ENCODE data around the gene TSLP. TPM values are rescaled to one million over a fixed set of nuclear protein-coding genes. Genes with fewer than 3 reads are reported as not detected.

Gene TSLP
- total RNA-seq: 1 to 10 TPM in 2 of 7 donors, under 1 TPM in 4, not detected in 1; 0.34 to 1.1 (median 0.90) TPM
- polyA plus RNA-seq: under 1 TPM; 0.35 to 0.45 (median 0.41) TPM
- long read RNA-seq, donor 1: 0 reads
- long read RNA-seq, donor 2: 0 reads

DNA sequence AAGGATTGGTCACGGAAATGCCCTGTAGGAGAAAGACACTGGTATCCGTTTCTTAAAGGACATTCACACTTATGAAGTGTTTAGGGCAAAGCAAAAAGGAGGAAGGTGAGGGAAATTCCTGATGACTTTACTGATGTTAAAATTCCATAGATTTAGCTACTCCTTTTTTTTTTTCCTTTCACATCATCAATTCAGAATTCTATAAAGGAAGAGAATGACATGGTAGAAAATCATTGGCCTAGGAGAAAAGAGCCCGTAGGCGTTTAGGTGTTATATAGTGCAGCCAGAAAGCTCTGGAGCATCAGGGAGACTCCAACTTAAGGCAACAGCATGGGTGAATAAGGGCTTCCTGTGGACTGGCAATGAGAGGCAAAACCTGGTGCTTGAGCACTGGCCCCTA is at the start of gene TSLP:
Gene TSLP, plus strand, starts transcription at position 301 of the 400 bp plus-strand sequence. CDS start 178 bp downstream, outside the sequence.
- Histone ChIP-seq H3K27me3 (replicated peaks in 1 of 7) (peaks cover 0 to 86% (median 30%) of the 10 kb centered on the region in 7 donors), H3K27ac (peak within 1 kb of the TSS in 1 of 8 donors; percentile 61), H3K4me3 (peak within 1 kb of the TSS in 2 of 8 donors; percentile 48 to 72), H3K4me1 (peaks cover 0 to 37% (median 19%) of the 10 kb centered on the region in 6 donors), H3K9me3 (no peaks in the 10 kb centered on the region), H3K36me3 (no peaks in the 10 kb centered on the region)
- TF ChIP-seq POLR2AphosphoS5 (IDR thresholded peaks at IDR 0.05) (no peak), POLR2A (IDR thresholded peaks at IDR 0.05) (no peak)
- TF ChIP-seq, protein P1, sequence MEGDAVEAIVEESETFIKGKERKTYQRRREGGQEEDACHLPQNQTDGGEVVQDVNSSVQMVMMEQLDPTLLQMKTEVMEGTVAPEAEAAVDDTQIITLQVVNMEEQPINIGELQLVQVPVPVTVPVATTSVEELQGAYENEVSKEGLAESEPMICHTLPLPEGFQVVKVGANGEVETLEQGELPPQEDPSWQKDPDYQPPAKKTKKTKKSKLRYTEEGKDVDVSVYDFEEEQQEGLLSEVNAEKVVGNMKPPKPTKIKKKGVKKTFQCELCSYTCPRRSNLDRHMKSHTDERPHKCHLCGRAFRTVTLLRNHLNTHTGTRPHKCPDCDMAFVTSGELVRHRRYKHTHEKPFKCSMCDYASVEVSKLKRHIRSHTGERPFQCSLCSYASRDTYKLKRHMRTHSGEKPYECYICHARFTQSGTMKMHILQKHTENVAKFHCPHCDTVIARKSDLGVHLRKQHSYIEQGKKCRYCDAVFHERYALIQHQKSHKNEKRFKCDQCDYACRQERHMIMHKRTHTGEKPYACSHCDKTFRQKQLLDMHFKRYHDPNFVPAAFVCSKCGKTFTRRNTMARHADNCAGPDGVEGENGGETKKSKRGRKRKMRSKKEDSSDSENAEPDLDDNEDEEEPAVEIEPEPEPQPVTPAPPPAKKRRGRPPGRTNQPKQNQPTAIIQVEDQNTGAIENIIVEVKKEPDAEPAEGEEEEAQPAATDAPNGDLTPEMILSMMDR (IDR thresholded peaks at IDR 0.05 in 8 of 11, conservative IDR thresholded peaks at IDR 0.05 in 3 of 11): no peak
- intact Hi-C loops (cut with DNase I; ENCODE audit: low total_unique reads): no loop called here
- no peak for DNase-seq
- WGBS, 5 donors: 75 to 86% (median 79%) methylated on average over 4 of the region's 4 CpGs

DNA sequence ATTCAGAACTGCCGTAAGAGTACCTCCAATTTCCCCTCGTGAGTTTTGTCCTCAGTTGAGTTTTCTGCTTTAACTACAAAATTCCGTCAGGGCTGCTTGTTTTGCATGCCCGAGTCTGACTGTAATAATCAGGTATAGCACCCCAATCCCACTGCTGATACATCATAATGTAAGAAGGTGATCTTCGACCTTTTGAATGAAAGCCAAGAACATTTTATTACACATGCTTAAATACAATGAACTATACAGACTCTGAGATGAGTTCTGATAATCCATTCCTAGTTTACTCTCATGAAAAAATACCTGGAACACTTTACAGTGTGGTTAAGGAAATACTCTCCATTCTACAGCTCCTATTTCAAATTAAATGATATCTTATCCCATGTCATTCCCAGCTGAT is 49.2 kb upstream of the TSLP start:
- intact Hi-C loops (cut with DNase I; ENCODE audit: low total_unique reads): no loop called here
- H3K4me1 ChIP-seq: no peaks in the 10 kb centered on the region
- H3K27ac ChIP-seq: no peak overlapping the region
- no peak for DNase-seq
- TF ChIP-seq POLR2AphosphoS5 (IDR thresholded peaks at IDR 0.05) (no peak), POLR2A (IDR thresholded peaks at IDR 0.05) (no peak)
- TF ChIP-seq, protein P1 (IDR thresholded peaks at IDR 0.05 in 8 of 11, conservative IDR thresholded peaks at IDR 0.05 in 3 of 11): no peak
- no peak overlapping the region for H3K4me3 ChIP-seq
- H3K36me3 ChIP-seq: no peaks in the 10 kb centered on the region
- H3K9me3 ChIP-seq: no peaks in the 10 kb centered on the region
- WGBS, 5 donors: 68 to 77% (median 71%) methylated on average over 5 of the region's 5 CpGs
- H3K27me3 ChIP-seq (replicated peaks in 1 of 7): no peaks in the 10 kb centered on the region

DNA sequence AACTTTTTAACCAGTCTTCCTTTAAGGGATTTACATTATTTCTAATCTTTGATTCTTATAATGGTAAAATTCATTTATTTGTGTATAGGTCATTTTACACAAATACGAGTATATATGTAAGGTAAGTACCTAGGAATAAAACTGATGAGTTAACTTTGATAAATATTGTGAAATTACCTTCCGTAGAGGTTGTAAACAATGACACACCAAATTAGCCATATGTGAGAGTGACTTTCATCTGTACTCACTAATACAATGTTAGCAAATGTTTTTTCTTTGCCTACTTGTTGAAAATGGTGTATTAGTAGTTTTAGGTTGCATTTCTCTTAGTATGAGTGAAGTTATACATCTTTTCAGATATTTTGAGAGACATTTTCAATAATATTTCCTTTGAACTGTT is 42.6 kb upstream of the TSLP start:
- 64 to 84% (median 72%) methylated on average over 2 of the region's 2 CpGs for WGBS, 5 donors
- Histone ChIP-seq H3K4me1 (no peaks in the 10 kb centered on the region), H3K4me3 (no peak overlapping the region), H3K9me3 (no peaks in the 10 kb centered on the region), H3K27ac (no peak overlapping the region), H3K27me3 (replicated peaks in 1 of 7) (no peaks in the 10 kb centered on the region), H3K36me3 (no peaks in the 10 kb centered on the region)
- intact Hi-C loops (cut with DNase I; ENCODE audit: low total_unique reads): no loop called here
- no peak for DNase-seq
- TF ChIP-seq POLR2A (IDR thresholded peaks at IDR 0.05): no peak
- no peak for TF ChIP-seq POLR2AphosphoS5 (IDR thresholded peaks at IDR 0.05)
- TF ChIP-seq, protein P1 (IDR thresholded peaks at IDR 0.05 in 8 of 11, conservative IDR thresholded peaks at IDR 0.05 in 3 of 11): no peak

DNA sequence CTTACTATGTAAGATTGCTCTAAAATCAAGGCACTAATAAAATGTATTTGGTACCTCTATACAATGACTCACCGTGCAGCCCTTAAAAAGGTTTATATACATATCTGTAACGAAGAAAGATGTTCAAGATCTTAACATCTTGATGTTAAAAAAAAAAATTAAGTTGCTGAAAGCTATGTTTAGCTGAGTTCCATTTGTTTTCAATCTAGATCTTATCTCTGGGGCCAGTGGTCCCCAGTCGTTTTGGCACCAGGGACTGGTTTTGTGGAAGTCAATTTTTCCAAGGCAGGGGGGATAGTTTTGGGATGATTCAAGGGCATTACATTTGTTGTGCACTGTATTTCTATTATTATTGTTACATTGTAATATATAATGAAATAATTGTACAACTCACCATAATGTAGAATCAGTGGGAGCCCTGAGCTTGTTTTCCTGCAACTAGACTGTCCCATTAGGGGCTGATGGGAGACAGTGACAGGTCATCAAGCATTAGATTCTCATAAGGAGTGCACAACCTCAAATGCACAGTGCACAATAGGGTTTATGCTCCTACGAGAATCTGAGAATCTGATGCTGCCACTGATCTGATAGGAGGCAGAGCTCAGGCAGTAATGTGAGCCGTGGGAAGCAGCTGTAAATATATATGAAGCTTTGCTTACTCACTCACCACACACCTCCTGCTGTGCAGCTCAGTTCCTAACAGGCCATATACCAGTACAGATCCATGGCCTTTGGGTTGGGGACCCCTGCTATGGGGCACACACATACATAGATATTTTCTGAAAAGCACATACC is 27.6 kb upstream of the TSLP start:
- TF ChIP-seq POLR2A (IDR thresholded peaks at IDR 0.05) (no peak), POLR2AphosphoS5 (IDR thresholded peaks at IDR 0.05) (no peak)
- TF ChIP-seq, protein P1 (IDR thresholded peaks at IDR 0.05 in 8 of 11, conservative IDR thresholded peaks at IDR 0.05 in 3 of 11): no peak
- Histone ChIP-seq H3K4me3 (no peak overlapping the region), H3K9me3 (no peaks in the 10 kb centered on the region), H3K27ac (no peak overlapping the region), H3K4me1 (no peaks in the 10 kb centered on the region), H3K36me3 (no peaks in the 10 kb centered on the region), H3K27me3 (replicated peaks in 1 of 7) (no peaks in the 10 kb centered on the region)
- WGBS, 5 donors: 43 to 56% (median 50%) methylated on average over 5 of the region's 5 CpGs
- DNase-seq: no peak
- intact Hi-C loops (cut with DNase I; ENCODE audit: low total_unique reads): no loop called here
